Measurements from ENCODE around the gene B4GAT1.
"Not testable (repeated sequence)": the region's sequence is repeated elsewhere in the genome, so short reads cannot be mapped to it uniquely, and the experiment has no call there.

- not testable (repeated sequence) for TF ChIP-seq CTCF, EZH2phosphoT487 (IDR thresholded peaks at IDR 0.05; ENCODE audit: low read length)
These were observed 32.8 kb upstream of the B4GAT1 start for GRCh38 chr11:66380264-66380663.

Measured in MM.1S (cell line).